ENCODE measurements around the gene CTNNA2. TPM values are rescaled to one million over a fixed set of nuclear protein-coding genes. Genes with fewer than 3 reads are reported as not detected.

The CTNNA2 gene
- total and polyA plus RNA-seq, 9 of the 15 experiments (the other 6 are each of a cell fraction or from before 2014, with no cell fraction given): 0.03 to 0.40 (median 0.15) TPM

DNA sequence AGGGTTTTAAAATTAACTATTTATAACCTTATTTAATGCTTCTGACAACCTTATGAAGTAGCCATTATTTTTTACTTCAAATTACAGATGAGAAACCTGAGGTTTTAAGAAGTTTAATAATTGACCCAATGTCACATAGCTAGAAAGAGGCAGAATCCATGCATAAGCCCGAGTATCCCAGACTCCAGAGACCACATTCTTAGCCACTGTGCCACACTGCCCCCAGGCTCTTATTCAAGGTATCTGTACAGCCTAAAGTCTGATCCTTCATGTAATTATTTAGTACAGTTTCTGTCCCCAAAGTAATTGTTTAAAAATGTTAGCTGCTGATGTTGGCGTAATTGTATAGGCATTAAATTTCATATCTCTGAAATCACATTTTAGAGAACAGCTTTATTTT lies 916.4 kb downstream of the CTNNA2 start:
- no peaks in the 10 kb centered on the region for H4K20me1 ChIP-seq (replicated peaks; ENCODE audit: control insufficient read depth, insufficient read depth, low read length)
- no peaks in the 10 kb centered on the region for H3K9me1 ChIP-seq (ENCODE audit: control insufficient read depth, insufficient read depth, low read length)
- intact Hi-C loops (cut with micrococcal nuclease) (loop anchor here (1.0 kb wide), 1 partner anchor 103 kb away; no protein-coding TSS in a partner anchor), in situ Hi-C loops (cut with MboI) (loop anchor here (5.0 kb wide), 1 partner anchor 102 kb away; no protein-coding TSS in a partner anchor)
- H3K27ac ChIP-seq (ENCODE audit: extremely low read depth, low read depth, low read length): no peak overlapping the region
- no peaks in the 10 kb centered on the region for H3K9me3 ChIP-seq (replicated peaks; ENCODE audit: control insufficient read depth, insufficient read depth, low read depth, low read length)
- H3K4me2 ChIP-seq (ENCODE audit: insufficient read depth, low read length): no peak overlapping the region
- no TSS peak for BruUV-seq (replicated peaks)
- no peak overlapping the region for H3K9ac ChIP-seq (ENCODE audit: insufficient read depth in 1 of 2, low read depth in 2 of 2, low read length in 2 of 2)
- H3K4me1 ChIP-seq (replicated peaks in 1 of 2; ENCODE audit: control insufficient read depth in 2 of 2, insufficient read depth in 2 of 2, low read length in 2 of 2): no peaks in the 10 kb centered on the region
- CTCF ChIA-PET (ENCODE audit: low intra/inter-chr PET ratio): interaction anchor here (1.0 to 1.1 kb wide), 2 partner anchors 102 to 103 kb away, joined by 3 to 5 read pairs; no protein-coding TSS in a partner anchor
- peak; percentile 74 for ATAC-seq
- POLR2A ChIA-PET: interaction anchor here (0.9 kb wide), 1 partner anchor 121 kb away, joined by 3 read pairs; no protein-coding TSS in a partner anchor
- no peak for FAIRE-seq
- H3K4me3 ChIP-seq: no peak overlapping the region
- no peaks in the 10 kb centered on the region for H3K36me3 ChIP-seq (ENCODE audit: control insufficient read depth, insufficient read depth, low read length)
- no peaks in the 10 kb centered on the region for H3K27me3 ChIP-seq (ENCODE audit: control insufficient read depth in 2 of 2, insufficient read depth in 2 of 2, low read length in 2 of 2)
- WGBS (ENCODE audit: insufficient coverage, low coverage, missing lambda C conversion rate): 3% methylated on average over 2 of the region's 2 CpGs
- no peaks in the 10 kb centered on the region for H3K79me2 ChIP-seq (ENCODE audit: control insufficient read depth, insufficient read depth, low read length)
- peak in 1 of 4 experiments; percentile 30 for DNase-seq (ENCODE audit: extremely low read depth in 1 of 4, low spot score in 3 of 4)
- H2AFZ ChIP-seq (ENCODE audit: low read depth, low read length): no peak overlapping the region
- TF ChIP-seq ZNF780A (CRISPR knock-in tag; IDR thresholded peaks at IDR 0.05) (no peak), RAD21 (CRISPR knock-in tag; conservative IDR thresholded peaks at IDR 0.05 in 1 of 2, IDR thresholded peaks at IDR 0.05 in 1 of 2) (peak; percentile 35 to 64), RB1 (IDR thresholded peaks at IDR 0.05; ENCODE audit: low read depth) (no peak), GATAD2B (IDR thresholded peaks at IDR 0.05; ENCODE audit: borderline replicate concordance) (no peak), HDAC6 (IDR thresholded peaks at IDR 0.05; ENCODE audit: low read depth, low read length) (no peak)
- TF ChIP-seq, protein P1, sequence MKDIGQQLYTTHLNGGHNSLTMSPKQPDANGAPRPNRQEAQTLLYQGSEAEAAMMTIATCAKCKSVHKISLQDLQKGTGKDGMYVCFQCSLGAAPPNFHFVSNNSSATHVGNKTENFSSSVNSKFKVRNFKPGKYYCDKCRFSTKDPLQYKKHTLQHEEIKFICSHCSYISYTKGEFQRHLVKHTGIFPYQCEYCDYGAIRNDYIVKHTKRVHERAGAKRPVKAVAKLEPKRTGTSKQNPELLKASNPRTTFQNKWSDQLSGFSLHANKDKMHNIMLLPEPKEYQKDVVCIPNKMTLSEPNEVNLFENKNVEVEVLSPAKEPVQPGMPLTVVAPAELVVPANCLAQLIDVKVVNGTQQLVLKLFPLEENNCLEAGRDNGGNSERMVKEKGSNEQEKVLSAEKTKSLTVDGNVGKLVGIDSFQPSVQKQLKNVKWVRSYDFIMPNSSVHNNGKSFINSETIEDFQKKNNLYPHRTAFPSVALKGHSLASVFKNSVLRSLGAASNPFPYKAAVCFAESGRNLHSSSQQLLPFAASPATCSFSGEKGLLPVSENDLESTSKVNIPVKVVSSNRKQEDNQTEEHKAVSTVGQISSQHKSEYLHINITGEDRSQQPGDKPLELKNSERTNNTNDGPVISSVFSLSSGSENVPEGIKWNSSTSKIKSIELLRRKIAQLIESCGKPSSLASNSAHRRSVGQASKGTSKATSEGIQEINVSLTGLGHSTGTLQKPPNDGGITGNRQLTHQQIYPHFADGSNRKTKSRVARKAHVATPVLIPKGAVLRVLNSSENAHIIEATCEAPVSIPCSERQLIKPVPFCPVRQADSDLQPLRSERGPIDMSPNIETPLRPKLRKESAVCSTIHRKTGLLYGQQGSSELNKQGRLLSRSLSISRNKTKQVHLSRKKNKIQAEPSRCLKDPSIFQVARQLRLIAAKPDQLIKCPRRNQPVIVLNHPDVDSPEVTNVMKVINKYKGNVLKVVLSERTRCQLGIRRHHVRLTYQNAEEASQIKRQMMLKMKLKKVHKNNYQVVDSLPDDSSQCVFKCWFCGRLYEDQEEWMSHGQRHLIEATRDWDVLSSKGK (CRISPR knock-in tag; IDR thresholded peaks at IDR 0.05): no peak
- TF ChIP-seq, protein P2, sequence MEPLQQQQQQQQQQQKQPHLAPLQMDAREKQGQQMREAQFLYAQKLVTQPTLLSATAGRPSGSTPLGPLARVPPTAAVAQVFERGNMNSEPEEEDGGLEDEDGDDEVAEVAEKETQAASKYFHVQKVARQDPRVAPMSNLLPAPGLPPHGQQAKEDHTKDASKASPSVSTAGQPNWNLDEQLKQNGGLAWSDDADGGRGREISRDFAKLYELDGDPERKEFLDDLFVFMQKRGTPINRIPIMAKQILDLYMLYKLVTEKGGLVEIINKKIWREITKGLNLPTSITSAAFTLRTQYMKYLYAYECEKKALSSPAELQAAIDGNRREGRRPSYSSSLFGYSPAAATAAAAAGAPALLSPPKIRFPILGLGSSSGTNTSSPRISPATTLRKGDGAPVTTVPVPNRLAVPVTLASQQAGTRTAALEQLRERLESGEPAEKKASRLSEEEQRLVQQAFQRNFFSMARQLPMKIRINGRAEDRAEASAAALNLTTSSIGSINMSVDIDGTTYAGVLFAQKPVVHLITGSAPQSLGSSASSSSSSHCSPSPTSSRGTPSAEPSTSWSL (CRISPR knock-in tag; IDR thresholded peaks at IDR 0.05; ENCODE audit: borderline replicate concordance): no peak
- TF ChIP-seq, protein P3, sequence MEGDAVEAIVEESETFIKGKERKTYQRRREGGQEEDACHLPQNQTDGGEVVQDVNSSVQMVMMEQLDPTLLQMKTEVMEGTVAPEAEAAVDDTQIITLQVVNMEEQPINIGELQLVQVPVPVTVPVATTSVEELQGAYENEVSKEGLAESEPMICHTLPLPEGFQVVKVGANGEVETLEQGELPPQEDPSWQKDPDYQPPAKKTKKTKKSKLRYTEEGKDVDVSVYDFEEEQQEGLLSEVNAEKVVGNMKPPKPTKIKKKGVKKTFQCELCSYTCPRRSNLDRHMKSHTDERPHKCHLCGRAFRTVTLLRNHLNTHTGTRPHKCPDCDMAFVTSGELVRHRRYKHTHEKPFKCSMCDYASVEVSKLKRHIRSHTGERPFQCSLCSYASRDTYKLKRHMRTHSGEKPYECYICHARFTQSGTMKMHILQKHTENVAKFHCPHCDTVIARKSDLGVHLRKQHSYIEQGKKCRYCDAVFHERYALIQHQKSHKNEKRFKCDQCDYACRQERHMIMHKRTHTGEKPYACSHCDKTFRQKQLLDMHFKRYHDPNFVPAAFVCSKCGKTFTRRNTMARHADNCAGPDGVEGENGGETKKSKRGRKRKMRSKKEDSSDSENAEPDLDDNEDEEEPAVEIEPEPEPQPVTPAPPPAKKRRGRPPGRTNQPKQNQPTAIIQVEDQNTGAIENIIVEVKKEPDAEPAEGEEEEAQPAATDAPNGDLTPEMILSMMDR (IDR thresholded peaks at IDR 0.05 in 2 of 3, conservative IDR thresholded peaks at IDR 0.05 in 1 of 3; ENCODE audit: insufficient read depth in 2 of 3, low read depth in 1 of 3, low read length in 3 of 3): peak; percentile 18 to 40 (median 24); a peak in 3 of 6 replicates

Measured in K562 (cell line).